Measurements from ENCODE around the gene GPR75.

The GPR75 gene

DNA sequence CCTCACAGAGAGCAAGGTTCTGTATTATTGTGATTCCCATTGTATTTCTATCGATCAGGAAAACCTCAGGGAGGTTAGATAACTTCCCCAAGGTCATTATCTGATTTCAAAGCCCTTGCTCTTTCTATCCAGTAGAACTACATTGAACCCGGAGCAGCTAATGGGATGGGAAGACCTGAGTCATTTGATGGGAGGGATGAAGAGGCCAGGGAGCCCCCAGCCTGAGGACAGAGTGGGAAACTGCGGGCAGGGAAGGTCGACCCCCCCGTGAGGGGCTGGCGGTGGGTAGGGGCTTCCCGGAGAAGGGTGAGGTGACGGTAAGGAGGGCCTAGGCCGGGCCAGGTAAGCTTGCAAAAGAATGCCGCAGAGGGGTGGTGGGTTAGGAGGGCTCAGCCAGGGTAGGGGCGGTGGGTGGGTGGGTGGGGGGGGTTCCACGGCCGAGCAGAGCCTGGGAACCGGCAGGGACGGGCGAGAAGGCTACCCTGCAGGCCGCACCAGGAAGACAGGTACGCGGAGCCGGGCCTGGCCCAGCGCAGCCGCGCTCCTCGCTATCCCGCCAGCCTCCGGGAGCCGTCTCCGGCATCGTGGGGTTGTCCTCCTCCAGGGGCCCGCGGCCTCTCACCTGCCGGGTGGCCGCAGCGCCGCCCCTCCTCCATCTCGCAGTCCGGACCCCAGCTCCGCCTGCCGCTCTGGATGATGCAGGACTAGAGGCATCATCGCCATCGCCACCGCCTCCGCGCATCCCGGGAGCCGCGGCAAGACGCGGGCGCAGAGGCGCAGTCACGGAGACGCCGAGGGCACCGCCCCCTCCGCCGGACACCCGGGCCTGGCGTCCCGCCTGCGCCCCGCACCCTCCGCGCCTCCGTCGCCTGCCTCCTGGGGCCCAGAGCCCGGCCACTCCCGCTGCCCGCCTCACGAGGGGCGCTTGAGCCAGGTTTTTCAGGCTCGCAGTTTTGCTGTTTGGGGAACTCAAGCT lies at the start of gene GPR75:
TSS of gene GPR75 (minus strand) at position 762 of the 976 bp plus-strand sequence. CDS start 5,211 bp downstream, outside the sequence.
- Mint-ChIP-seq H3K27me3 (no peaks in the 10 kb centered on the region), H3K9me3 (no peaks in the 10 kb centered on the region), H3K4me3 (no peak within 1 kb of the TSS), H3K36me3 (ENCODE audit: insufficient read depth) (peaks cover 14% of the 10 kb centered on the region), H3K27ac (ENCODE audit: low read depth) (no peak within 1 kb of the TSS), H3K4me1 (peaks cover 9% of the 10 kb centered on the region)
- DNase-seq (ENCODE audit: low spot score in 2 of 2) (no peak), ATAC-seq (replicated peaks; ENCODE audit: extremely low read depth, poor library complexity, severe bottlenecking) (no peak)

GRCh38 chr2:53907582-53907981 lies 47.8 kb upstream of the GPR75 start:
- Mint-ChIP-seq H3K4me1 (peaks cover 10% of the 10 kb centered on the region), H3K9me3 (no peaks in the 10 kb centered on the region), H3K27ac (ENCODE audit: low read depth) (peak overlapping the region; percentile 14), H3K4me3 (no peak overlapping the region), H3K27me3 (no peaks in the 10 kb centered on the region), H3K36me3 (ENCODE audit: insufficient read depth) (peaks cover 54% of the 10 kb centered on the region)
- no peak for ATAC-seq (replicated peaks; ENCODE audit: extremely low read depth, poor library complexity, severe bottlenecking)
- no peak for DNase-seq (ENCODE audit: low spot score in 2 of 2)

DNA sequence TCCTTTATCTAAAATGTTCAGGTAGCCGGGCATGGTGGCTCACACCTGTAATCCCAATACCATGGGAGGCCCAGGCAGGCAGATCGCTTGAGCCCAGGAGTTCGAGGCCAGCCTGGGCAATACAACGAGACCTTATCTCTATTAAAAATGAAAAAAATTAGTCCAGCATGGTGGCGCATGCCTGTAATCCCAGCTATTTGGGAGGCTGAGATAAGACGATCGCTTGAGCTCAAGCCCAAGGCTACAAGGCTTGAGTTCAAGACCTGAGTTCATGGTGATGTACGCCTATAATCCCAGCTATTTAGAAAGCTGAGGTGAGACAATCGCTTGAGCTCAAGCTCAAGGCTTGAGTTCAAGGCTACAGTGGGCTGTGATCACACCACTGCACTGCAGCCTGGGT lies 45.6 kb upstream of the GPR75 start:
- no peaks in the 10 kb centered on the region for H3K27me3 Mint-ChIP-seq
- H3K4me3 Mint-ChIP-seq, result no peak overlapping the region
- peaks cover 59% of the 10 kb centered on the region for H3K36me3 Mint-ChIP-seq (ENCODE audit: insufficient read depth)
- no peaks in the 10 kb centered on the region for H3K9me3 Mint-ChIP-seq
- DNase-seq (ENCODE audit: low spot score in 2 of 2) (no peak), ATAC-seq (replicated peaks; ENCODE audit: extremely low read depth, poor library complexity, severe bottlenecking) (no peak)
- no peak overlapping the region for H3K27ac Mint-ChIP-seq (ENCODE audit: low read depth)
- peaks cover 10% of the 10 kb centered on the region for H3K4me1 Mint-ChIP-seq

DNA sequence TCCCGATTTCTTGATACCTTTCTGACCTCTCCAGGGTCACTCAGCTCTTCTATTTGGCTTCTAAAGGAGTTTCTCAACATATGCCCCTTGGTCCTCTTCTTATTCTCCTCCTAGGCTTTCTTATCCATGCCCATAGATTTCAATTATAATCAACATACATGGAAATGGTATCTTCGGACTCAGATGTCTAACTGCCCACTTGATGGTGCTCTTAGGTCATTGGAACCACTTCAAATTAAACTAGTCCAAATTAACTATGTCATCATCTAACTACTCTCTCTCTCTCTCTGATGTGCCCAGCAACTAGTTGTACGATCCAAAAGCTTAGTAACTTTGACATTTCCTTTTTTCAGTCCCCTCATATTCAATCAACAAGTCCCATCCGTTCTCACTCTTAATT lies 43.2 kb upstream of the GPR75 start:
- H3K27ac Mint-ChIP-seq (ENCODE audit: low read depth), result peak overlapping the region; percentile 63
- peaks cover 10% of the 10 kb centered on the region for H3K4me1 Mint-ChIP-seq
- no peak overlapping the region for H3K4me3 Mint-ChIP-seq
- DNase-seq (ENCODE audit: low spot score in 2 of 2) (no peak), ATAC-seq (replicated peaks; ENCODE audit: extremely low read depth, poor library complexity, severe bottlenecking) (no peak)
- H3K9me3 Mint-ChIP-seq, result no peaks in the 10 kb centered on the region
- H3K27me3 Mint-ChIP-seq, result no peaks in the 10 kb centered on the region
- peaks cover 59% of the 10 kb centered on the region for H3K36me3 Mint-ChIP-seq (ENCODE audit: insufficient read depth)

DNA sequence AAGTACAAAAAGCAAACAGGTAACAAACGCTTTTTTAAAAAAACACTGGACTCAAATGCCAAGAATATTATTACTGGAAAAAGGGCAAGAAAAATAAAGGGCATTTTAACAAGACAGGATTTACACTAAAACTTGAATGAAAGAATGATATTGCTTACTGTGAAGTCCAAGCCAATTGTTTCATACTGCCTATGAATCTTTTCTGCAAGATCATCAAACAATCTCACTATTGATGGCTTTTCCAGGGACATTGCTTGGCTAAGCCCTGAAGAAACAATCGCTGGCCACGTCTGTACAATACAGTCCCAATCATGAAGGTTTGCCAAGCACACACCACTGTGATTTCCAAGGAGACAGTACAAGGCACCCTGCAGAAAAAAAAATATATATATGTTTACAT lies 41.4 kb upstream of the GPR75 start:
- ATAC-seq (replicated peaks; ENCODE audit: extremely low read depth, poor library complexity, severe bottlenecking) (no peak), DNase-seq (ENCODE audit: low spot score in 2 of 2) (no peak)
- no peaks in the 10 kb centered on the region for H3K9me3 Mint-ChIP-seq
- no peak overlapping the region for H3K4me3 Mint-ChIP-seq
- peaks cover 55% of the 10 kb centered on the region for H3K36me3 Mint-ChIP-seq (ENCODE audit: insufficient read depth)
- no peak overlapping the region for H3K27ac Mint-ChIP-seq (ENCODE audit: low read depth)
- H3K27me3 Mint-ChIP-seq, result no peaks in the 10 kb centered on the region
- H3K4me1 Mint-ChIP-seq, result no peaks in the 10 kb centered on the region

- Mint-ChIP-seq H3K27ac (ENCODE audit: low read depth) (peak overlapping the region; percentile 82), H3K4me1 (no peaks in the 10 kb centered on the region), H3K36me3 (ENCODE audit: insufficient read depth) (peaks cover 50% of the 10 kb centered on the region), H3K9me3 (no peaks in the 10 kb centered on the region), H3K4me3 (no peak overlapping the region), H3K27me3 (no peaks in the 10 kb centered on the region)
- DNase-seq (ENCODE audit: low spot score in 2 of 2), result no peak
- no peak for ATAC-seq (replicated peaks; ENCODE audit: extremely low read depth, poor library complexity, severe bottlenecking)
Observed at GRCh38 chr2:53896864-53897263, 37.1 kb upstream of the GPR75 start.

GRCh38 chr2:53886406-53887280 lies 26.9 kb upstream of the GPR75 start:
- peaks cover 73% of the 10 kb centered on the region for H3K36me3 Mint-ChIP-seq (ENCODE audit: insufficient read depth)
- H3K27ac Mint-ChIP-seq (ENCODE audit: low read depth), result no peak overlapping the region
- H3K9me3 Mint-ChIP-seq, result no peaks in the 10 kb centered on the region
- no peak overlapping the region for H3K4me3 Mint-ChIP-seq
- H3K4me1 Mint-ChIP-seq, result no peaks in the 10 kb centered on the region
- no peaks in the 10 kb centered on the region for H3K27me3 Mint-ChIP-seq
- no peak for DNase-seq (ENCODE audit: low spot score in 2 of 2)
- no peak for ATAC-seq (replicated peaks; ENCODE audit: extremely low read depth, poor library complexity, severe bottlenecking)

DNA sequence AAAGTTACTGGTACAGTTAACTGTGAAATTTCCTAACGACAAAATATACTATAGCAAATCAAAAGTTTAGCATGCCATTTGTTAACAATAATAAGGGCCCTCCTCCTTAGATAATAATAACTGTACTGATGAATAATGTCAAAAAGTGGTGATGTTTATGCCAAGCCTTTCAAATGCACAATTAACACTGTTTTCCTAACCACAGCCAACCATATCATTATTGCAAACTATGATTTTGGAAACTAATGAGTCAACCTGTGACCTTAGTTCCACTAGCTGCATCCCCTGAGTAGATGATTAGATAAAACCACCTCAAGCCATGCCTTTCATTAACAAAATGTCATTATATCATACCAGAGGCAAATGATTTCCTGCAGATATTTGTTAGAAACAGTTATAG lies 25.1 kb upstream of the GPR75 start:
- H3K9me3 Mint-ChIP-seq, result no peaks in the 10 kb centered on the region
- no peak overlapping the region for H3K27ac Mint-ChIP-seq (ENCODE audit: low read depth)
- H3K4me1 Mint-ChIP-seq, result no peaks in the 10 kb centered on the region
- H3K27me3 Mint-ChIP-seq, result no peaks in the 10 kb centered on the region
- no peak overlapping the region for H3K4me3 Mint-ChIP-seq
- H3K36me3 Mint-ChIP-seq (ENCODE audit: insufficient read depth), result peaks cover 70% of the 10 kb centered on the region
- DNase-seq (ENCODE audit: low spot score in 2 of 2) (no peak), ATAC-seq (replicated peaks; ENCODE audit: extremely low read depth, poor library complexity, severe bottlenecking) (no peak)

GRCh38 chr2:53881986-53882385 lies 22.2 kb upstream of the GPR75 start:
- Mint-ChIP-seq H3K9me3 (no peaks in the 10 kb centered on the region), H3K4me3 (no peak overlapping the region), H3K27me3 (no peaks in the 10 kb centered on the region), H3K36me3 (ENCODE audit: insufficient read depth) (peaks cover 72% of the 10 kb centered on the region), H3K27ac (ENCODE audit: low read depth) (no peak overlapping the region), H3K4me1 (no peaks in the 10 kb centered on the region)
- ATAC-seq (replicated peaks; ENCODE audit: extremely low read depth, poor library complexity, severe bottlenecking) (no peak), DNase-seq (ENCODE audit: low spot score in 2 of 2) (no peak)

DNA sequence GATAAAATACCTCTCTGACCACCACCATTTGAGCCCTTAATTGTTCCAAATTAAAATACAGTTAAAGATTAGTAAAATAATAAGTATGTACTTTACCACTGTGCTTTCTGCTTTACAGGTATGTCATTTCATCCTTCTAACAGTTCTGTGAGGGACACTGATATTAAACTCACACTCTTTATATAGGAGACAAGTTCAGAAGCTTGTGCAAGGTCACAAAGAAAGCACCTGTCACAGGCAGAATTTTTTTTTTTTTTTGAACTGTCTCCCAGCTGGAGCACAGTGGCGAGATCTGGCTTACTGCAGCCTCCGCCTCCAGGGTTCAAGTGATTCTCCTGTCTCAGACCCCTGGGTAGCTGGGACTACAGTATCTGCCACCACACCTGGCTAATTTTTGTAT lies 21.6 kb upstream of the GPR75 start:
- DNase-seq (ENCODE audit: low spot score in 2 of 2) (no peak), ATAC-seq (replicated peaks; ENCODE audit: extremely low read depth, poor library complexity, severe bottlenecking) (no peak)
- no peaks in the 10 kb centered on the region for H3K27me3 Mint-ChIP-seq
- H3K36me3 Mint-ChIP-seq (ENCODE audit: insufficient read depth), result peaks cover 69% of the 10 kb centered on the region
- no peak overlapping the region for H3K27ac Mint-ChIP-seq (ENCODE audit: low read depth)
- H3K4me3 Mint-ChIP-seq, result no peak overlapping the region
- H3K4me1 Mint-ChIP-seq, result no peaks in the 10 kb centered on the region
- no peaks in the 10 kb centered on the region for H3K9me3 Mint-ChIP-seq

DNA sequence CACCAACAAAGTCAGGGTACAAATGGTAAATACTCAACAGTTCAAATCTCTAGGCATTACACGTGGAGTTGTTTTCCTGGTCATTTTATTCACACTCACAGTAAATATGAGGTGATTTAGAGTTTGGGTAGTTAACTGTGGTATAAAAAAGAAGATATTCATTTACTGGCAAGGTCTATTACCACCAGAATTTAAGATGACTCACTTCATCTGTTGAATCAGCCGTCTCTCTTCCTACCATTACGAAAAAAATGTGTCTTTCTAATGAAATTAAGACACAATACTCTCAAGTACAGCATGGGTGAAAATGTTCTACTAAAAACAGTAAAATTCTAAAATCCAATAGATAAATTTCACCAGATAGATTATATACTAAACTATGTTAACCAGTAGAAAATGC lies 21.0 kb upstream of the GPR75 start:
- ATAC-seq (replicated peaks; ENCODE audit: extremely low read depth, poor library complexity, severe bottlenecking) (no peak), DNase-seq (ENCODE audit: low spot score in 2 of 2) (no peak)
- Mint-ChIP-seq H3K9me3 (no peaks in the 10 kb centered on the region), H3K27ac (ENCODE audit: low read depth) (no peak overlapping the region), H3K4me1 (no peaks in the 10 kb centered on the region), H3K27me3 (no peaks in the 10 kb centered on the region), H3K4me3 (no peak overlapping the region), H3K36me3 (ENCODE audit: insufficient read depth) (peaks cover 69% of the 10 kb centered on the region)

DNA sequence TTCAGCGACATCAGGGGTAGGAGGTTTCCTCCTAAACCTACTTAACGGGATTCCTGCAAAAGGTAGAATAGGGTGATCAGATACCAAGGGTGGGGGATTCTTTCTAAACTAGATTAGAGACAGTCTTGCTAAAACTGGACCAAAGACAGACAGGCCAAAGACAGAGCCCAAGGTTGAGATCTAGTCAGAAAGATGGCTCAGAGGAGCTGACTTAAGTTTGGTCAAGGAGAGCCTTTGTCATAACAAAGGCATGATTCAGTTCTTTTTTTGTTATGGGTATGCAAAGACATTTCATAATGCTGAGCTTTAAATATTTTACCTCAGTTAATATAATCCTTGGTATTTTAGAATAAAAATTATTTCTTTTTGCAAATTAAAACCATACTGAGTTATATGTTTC lies 17.8 kb upstream of the GPR75 start:
- Mint-ChIP-seq H3K4me3 (no peak overlapping the region), H3K36me3 (ENCODE audit: insufficient read depth) (peaks cover 65% of the 10 kb centered on the region), H3K27ac (ENCODE audit: low read depth) (no peak overlapping the region), H3K4me1 (no peaks in the 10 kb centered on the region), H3K27me3 (no peaks in the 10 kb centered on the region), H3K9me3 (no peaks in the 10 kb centered on the region)
- ATAC-seq (replicated peaks; ENCODE audit: extremely low read depth, poor library complexity, severe bottlenecking), result no peak
- no peak for DNase-seq (ENCODE audit: low spot score in 2 of 2)

Measured in central memory CD8-positive, alpha-beta T cell (primary cell).